HepG2 (cell line): ENCODE results near the gene NAA15. TPM values are rescaled to one million over a fixed set of nuclear protein-coding genes. Genes with fewer than 3 reads are reported as not detected.

ENCODE experiments used
- HES4 ChIP-seq: sonication (generic); formaldehyde crosslinking; IDR thresholded peaks from 2 replicates; pipeline ENCODE4 v1.9.0; 2021; ENCODE audit warnings: mild to moderate bottlenecking, missing genetic modification reagents, borderline replicate concordance
- HMG20B ChIP-seq: conservative IDR thresholded peaks from 2 replicates; pipeline ENCODE4 v1.6.1; 2016; ENCODE audit warnings: missing genetic modification reagents, missing compliant biosample characterization
- KDM2A ChIP-seq: sonication (generic); formaldehyde crosslinking; IDR thresholded peaks from 2 replicates; pipeline ENCODE4 v1.4.0; 2020; ENCODE audit warnings: low read depth, missing genetic modification reagents, borderline replicate concordance
- KDM5B ChIP-seq: sonication (generic); formaldehyde crosslinking; IDR thresholded peaks from 2 replicates; pipeline ENCODE4 v1.4.0; 2020; ENCODE audit warnings: missing genetic modification reagents, mild to moderate bottlenecking, borderline replicate concordance
- PATZ1 ChIP-seq: sonication (generic); formaldehyde crosslinking; IDR thresholded peaks from 2 replicates; pipeline ENCODE4 v1.4.0; 2020; ENCODE audit warnings: missing genetic modification reagents
- ZNF143 ChIP-seq: sonication (generic); formaldehyde crosslinking; IDR thresholded peaks from 2 replicates; pipeline ENCODE4 v1.4.0; 2020; ENCODE audit warnings: missing genetic modification reagents
- polyA plus RNA-seq, 8 experiments: library from polyadenylated mRNA; depleted of rRNA in 3 of 8; stranded (reverse) in 7 of 8; unstranded in 1 of 8; fragments of >200 nt; fragmentation: Illumina TruSeq in 4 of 8; extraction: Trizol in 4 of 8; gene quantifications; 2 replicates each; pipeline versions ENCODE4 v1.2.1 to v1.2.3, GENCODE V29; 2011 to 2016; ENCODE audit warnings: low read depth in 4 of 8, missing spikeins in 1 of 8, mixed read lengths in 1 of 8; ENCODE audit not compliant: insufficient read depth in 1 of 8
- total RNA-seq, 5 experiments: library from RNA; depleted of rRNA; stranded (reverse); fragments of >200 nt; fragmentation: Illumina TruSeq; extraction: Trizol; gene quantifications; 2 replicates each; pipeline ENCODE4 v1.2.3, GENCODE V29; 2016; ENCODE audit warnings: low read depth in 1 of 5
- TF ChIP-seq, protein P1 (sequence below), 2 experiments: fragments of 450-650 bp in 1 of 2; sonication (generic) in 1 of 2; formaldehyde crosslinking in 1 of 2; IDR thresholded peaks; 2 replicates each; pipeline versions ENCODE4 v1.6.1 to v1.8.0; 2016 to 2022; ENCODE audit warnings: antibody characterized with exemption in 1 of 2, mild to moderate bottlenecking in 1 of 2, missing genetic modification reagents in 1 of 2
- TF ChIP-seq, protein P2 (sequence below), 2 experiments: IDR thresholded peaks; 2 replicates each; pipeline ENCODE4 v1.6.1; 2011 to 2012; ENCODE audit warnings: low read length in 2 of 2, borderline replicate concordance in 1 of 2, low read depth in 1 of 2, mild to moderate bottlenecking in 1 of 2, moderate library complexity in 1 of 2

The NAA15 gene
- total and polyA plus RNA-seq, 2 of the 13 experiments (the other 11 are each of a cell fraction or from before 2014, with no cell fraction given): 6.2 to 50.2 TPM

DNA sequence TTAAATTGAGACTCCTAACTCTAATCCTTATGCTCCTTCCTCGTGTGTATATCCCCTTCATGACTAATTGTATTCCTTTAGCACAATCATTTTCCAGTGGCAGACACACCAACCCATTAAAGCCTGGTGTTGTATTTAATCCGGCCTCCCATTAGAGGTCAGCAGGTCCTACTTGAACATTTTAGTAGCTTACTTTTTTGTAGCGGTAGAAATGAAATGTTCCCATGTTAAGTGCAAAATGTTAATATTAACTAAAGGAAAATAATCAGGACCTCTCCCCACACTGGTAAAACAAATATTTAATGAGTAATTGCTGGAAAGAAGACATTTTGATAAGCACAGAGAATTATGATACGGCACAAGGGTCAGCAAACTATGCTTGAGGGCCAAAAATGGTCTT, 156.0 kb downstream of the NAA15 start (continued):
- TF ChIP-seq, protein P1, sequence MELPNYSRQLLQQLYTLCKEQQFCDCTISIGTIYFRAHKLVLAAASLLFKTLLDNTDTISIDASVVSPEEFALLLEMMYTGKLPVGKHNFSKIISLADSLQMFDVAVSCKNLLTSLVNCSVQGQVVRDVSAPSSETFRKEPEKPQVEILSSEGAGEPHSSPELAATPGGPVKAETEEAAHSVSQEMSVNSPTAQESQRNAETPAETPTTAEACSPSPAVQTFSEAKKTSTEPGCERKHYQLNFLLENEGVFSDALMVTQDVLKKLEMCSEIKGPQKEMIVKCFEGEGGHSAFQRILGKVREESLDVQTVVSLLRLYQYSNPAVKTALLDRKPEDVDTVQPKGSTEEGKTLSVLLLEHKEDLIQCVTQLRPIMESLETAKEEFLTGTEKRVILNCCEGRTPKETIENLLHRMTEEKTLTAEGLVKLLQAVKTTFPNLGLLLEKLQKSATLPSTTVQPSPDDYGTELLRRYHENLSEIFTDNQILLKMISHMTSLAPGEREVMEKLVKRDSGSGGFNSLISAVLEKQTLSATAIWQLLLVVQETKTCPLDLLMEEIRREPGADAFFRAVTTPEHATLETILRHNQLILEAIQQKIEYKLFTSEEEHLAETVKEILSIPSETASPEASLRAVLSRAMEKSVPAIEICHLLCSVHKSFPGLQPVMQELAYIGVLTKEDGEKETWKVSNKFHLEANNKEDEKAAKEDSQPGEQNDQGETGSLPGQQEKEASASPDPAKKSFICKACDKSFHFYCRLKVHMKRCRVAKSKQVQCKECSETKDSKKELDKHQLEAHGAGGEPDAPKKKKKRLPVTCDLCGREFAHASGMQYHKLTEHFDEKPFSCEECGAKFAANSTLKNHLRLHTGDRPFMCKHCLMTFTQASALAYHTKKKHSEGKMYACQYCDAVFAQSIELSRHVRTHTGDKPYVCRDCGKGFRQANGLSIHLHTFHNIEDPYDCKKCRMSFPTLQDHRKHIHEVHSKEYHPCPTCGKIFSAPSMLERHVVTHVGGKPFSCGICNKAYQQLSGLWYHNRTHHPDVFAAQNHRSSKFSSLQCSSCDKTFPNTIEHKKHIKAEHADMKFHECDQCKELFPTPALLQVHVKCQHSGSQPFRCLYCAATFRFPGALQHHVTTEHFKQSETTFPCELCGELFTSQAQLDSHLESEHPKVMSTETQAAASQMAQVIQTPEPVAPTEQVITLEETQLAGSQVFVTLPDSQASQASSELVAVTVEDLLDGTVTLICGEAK (IDR thresholded peaks at IDR 0.05): no peak
- TF ChIP-seq, protein P1 (CRISPR knock-in tag; IDR thresholded peaks at IDR 0.05): no peak
- TF ChIP-seq KDM5B (CRISPR knock-in tag): no peak
- TF ChIP-seq PATZ1 (CRISPR knock-in tag): no peak
- TF ChIP-seq, protein P2, sequence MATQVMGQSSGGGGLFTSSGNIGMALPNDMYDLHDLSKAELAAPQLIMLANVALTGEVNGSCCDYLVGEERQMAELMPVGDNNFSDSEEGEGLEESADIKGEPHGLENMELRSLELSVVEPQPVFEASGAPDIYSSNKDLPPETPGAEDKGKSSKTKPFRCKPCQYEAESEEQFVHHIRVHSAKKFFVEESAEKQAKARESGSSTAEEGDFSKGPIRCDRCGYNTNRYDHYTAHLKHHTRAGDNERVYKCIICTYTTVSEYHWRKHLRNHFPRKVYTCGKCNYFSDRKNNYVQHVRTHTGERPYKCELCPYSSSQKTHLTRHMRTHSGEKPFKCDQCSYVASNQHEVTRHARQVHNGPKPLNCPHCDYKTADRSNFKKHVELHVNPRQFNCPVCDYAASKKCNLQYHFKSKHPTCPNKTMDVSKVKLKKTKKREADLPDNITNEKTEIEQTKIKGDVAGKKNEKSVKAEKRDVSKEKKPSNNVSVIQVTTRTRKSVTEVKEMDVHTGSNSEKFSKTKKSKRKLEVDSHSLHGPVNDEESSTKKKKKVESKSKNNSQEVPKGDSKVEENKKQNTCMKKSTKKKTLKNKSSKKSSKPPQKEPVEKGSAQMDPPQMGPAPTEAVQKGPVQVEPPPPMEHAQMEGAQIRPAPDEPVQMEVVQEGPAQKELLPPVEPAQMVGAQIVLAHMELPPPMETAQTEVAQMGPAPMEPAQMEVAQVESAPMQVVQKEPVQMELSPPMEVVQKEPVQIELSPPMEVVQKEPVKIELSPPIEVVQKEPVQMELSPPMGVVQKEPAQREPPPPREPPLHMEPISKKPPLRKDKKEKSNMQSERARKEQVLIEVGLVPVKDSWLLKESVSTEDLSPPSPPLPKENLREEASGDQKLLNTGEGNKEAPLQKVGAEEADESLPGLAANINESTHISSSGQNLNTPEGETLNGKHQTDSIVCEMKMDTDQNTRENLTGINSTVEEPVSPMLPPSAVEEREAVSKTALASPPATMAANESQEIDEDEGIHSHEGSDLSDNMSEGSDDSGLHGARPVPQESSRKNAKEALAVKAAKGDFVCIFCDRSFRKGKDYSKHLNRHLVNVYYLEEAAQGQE (IDR thresholded peaks at IDR 0.05; ENCODE audit: borderline replicate concordance in 1 of 2, low read depth in 1 of 2, low read length in 2 of 2): no peak
- no peak for TF ChIP-seq HES4
- TF ChIP-seq HMG20B (CRISPR knock-in tag): no peak
- TF ChIP-seq ZNF143 (CRISPR knock-in tag): no peak
- no peak for TF ChIP-seq KDM2A (CRISPR knock-in tag)
